Stimulated activated CD8-positive, alpha-beta memory T cell treated with anti-CD3 and anti-CD28 coated beads, Interleukin-7, amount 100 ng/mL, for 24 hours (primary cell): ENCODE data around the gene GGACT.
A peak's percentile ranks its signal among the peaks of the same experiment; 100 is the strongest.
"Not testable (repeated sequence)": the region's sequence is repeated elsewhere in the genome, so short reads cannot be mapped to it uniquely, and the experiment has no call there.

Source experiments
- DNase-seq: peaks from one replicate; pipeline ENCODE4 v3.0.0-alpha.2; 2020; ENCODE audit warnings: low read depth

GGACT gene

GRCh38 chr13:100529666-100530377 lies 58.8 kb downstream of the GGACT start:
- no peak for DNase-seq

GRCh38 chr13:100528820-100529219 lies 59.8 kb downstream of the GGACT start:
- no peak for DNase-seq

- no peak for DNase-seq
These were observed 60.2 kb downstream of the GGACT start for GRCh38 chr13:100528353-100528752.

GRCh38 chr13:100527644-100528043 lies 60.9 kb downstream of the GGACT start:
- DNase-seq: no peak

GRCh38 chr13:100526318-100527000 lies 62.1 kb downstream of the GGACT start:
- DNase-seq: no peak

- DNase-seq: no peak
These were observed 62.9 kb downstream of the GGACT start for GRCh38 chr13:100525453-100526317.

- DNase-seq: not testable (repeated sequence)
These were observed 63.9 kb downstream of the GGACT start for GRCh38 chr13:100524688-100525087.

GRCh38 chr13:100523981-100524386 lies 64.6 kb downstream of the GGACT start:
- DNase-seq: no peak

GRCh38 chr13:100523411-100523810 lies 65.2 kb downstream of the GGACT start:
- DNase-seq: no peak

GRCh38 chr13:100522618-100523309 lies 65.8 kb downstream of the GGACT start:
- DNase-seq: no peak

- no peak for DNase-seq
These were observed 66.6 kb downstream of the GGACT start for GRCh38 chr13:100521851-100522617.

GRCh38 chr13:100520936-100521850 lies 67.4 kb downstream of the GGACT start:
- no peak for DNase-seq

- DNase-seq: no peak
These were observed 69.0 kb downstream of the GGACT start for GRCh38 chr13:100519626-100520025.

- DNase-seq: no peak
These were observed 70.1 kb downstream of the GGACT start for GRCh38 chr13:100518394-100519062.

- DNase-seq: no peak
These were observed 70.9 kb downstream of the GGACT start for GRCh38 chr13:100517728-100518127.

- DNase-seq: no peak
These were observed 71.5 kb downstream of the GGACT start for GRCh38 chr13:100517135-100517534.

- DNase-seq: no peak
These were observed 73.2 kb downstream of the GGACT start for GRCh38 chr13:100515410-100515800.

- DNase-seq: peak; percentile 52
These were observed 73.7 kb downstream of the GGACT start for GRCh38 chr13:100514788-100515409.

GRCh38 chr13:100513987-100514670 lies 74.5 kb downstream of the GGACT start:
- no peak for DNase-seq
